ENCODE results near the gene PLEKHG7. TPM values are rescaled to one million over a fixed set of nuclear protein-coding genes. Genes with fewer than 3 reads are reported as not detected.

The PLEKHG7 gene
- total RNA-seq, 1 experiment from 2014 or later, result not detected

DNA sequence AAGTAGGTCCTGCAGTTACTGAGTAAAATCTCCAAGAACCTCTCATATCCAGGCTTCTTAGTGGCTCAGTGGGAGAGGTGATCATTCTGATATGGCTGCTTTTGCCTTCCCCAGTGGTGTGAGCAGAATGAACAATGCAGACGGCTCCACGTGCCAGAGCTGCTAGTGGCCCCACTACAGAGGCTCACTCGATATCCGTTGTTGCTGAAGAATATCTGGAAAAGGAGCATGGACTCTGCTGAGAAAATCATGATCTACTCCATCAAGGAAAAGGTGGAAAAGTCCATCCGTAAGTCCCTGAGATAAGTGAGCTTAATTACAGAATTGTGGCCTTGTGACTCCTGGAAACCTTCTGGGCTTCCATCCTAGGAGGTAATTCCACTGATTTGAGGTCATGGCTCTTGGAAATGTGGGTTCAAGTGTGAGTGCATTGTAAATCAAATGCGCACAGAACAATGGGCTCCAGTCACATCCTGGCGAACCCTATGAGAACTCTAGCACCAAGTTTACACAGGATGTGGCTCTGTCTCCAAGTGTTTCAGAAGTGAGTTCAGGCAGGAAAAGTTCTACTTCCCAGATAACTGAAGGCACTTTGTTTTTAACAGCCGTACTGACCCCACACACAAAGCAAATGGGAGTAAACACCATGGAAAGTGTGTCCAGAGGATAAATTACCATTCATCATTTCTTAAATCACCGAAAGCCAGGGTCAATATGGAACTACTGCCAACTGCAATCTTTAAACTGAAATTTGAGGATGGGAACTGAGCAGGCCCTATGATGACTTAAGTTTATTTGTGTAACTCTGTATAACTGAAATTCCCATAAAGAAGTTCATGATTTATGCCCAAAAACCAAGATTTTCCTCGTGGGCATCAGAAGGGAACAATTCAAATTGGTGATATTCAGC is 51.4 kb downstream of the PLEKHG7 start:
- no peaks in the 10 kb centered on the region for H3K4me1 ChIP-seq (ENCODE audit: control insufficient read depth in 1 of 2, insufficient read depth in 2 of 2, low read length in 2 of 2)
- ChIA-PET RAD21 (ENCODE audit: low non-redundant PET in 1 of 2, low total read pairs in 2 of 2, uncharacterized antibody in 2 of 2, unreplicated experiment in 2 of 2) (no interaction called here), CTCF (no interaction called here), POLR2A (no interaction called here)
- H3K9ac ChIP-seq (ENCODE audit: low read length), result no peak overlapping the region
- no peaks in the 10 kb centered on the region for H3K9me2 ChIP-seq (ENCODE audit: insufficient read depth)
- H4K20me1 ChIP-seq (ENCODE audit: insufficient read depth), result no peaks in the 10 kb centered on the region
- H3K27me3 ChIP-seq (ENCODE audit: insufficient read depth, low read length), result no peaks in the 10 kb centered on the region
- intact Hi-C loops (cut with micrococcal nuclease), result no loop called here
- H3K36me3 ChIP-seq (ENCODE audit: control insufficient read depth in 1 of 2, insufficient read depth in 2 of 2, low read length in 2 of 2), result no peaks in the 10 kb centered on the region
- no peaks in the 10 kb centered on the region for H3K9me3 ChIP-seq (ENCODE audit: control insufficient read depth in 1 of 2, insufficient read depth in 1 of 2, low read depth in 1 of 2, low read length in 2 of 2)
- H3K79me2 ChIP-seq (ENCODE audit: insufficient read depth, low read length), result no peaks in the 10 kb centered on the region
- DNase-seq (ENCODE audit: low read depth, low spot score) (no peak), ATAC-seq (no peak)
- BruUV-seq (replicated peaks), result no TSS peak
- H3K4me2 ChIP-seq (ENCODE audit: low read length), result no peak overlapping the region
- H3K27ac ChIP-seq (ENCODE audit: low read depth, low read length), result no peak overlapping the region
- no peak overlapping the region for H3K4me3 ChIP-seq (replicated peaks in 1 of 2; ENCODE audit: low read depth in 1 of 2, low read length in 2 of 2)
- H2AFZ ChIP-seq (ENCODE audit: low read depth, low read length, poor library complexity, severe bottlenecking), result no peak overlapping the region
- TF ChIP-seq YY1 (IDR thresholded peaks at IDR 0.05; ENCODE audit: extremely low read depth, insufficient replicate concordance, low read depth, low read length), result no peak
- no peak for TF ChIP-seq TCF7L2 (IDR thresholded peaks at IDR 0.05; ENCODE audit: borderline replicate concordance, extremely low read depth, insufficient read depth, insufficient read length)
- no peak for TF ChIP-seq SRF (IDR thresholded peaks at IDR 0.05; ENCODE audit: low read depth)
- no peak for TF ChIP-seq POLR2AphosphoS5 (IDR thresholded peaks at IDR 0.05; ENCODE audit: low read depth, low read length)
- TF ChIP-seq JUND (IDR thresholded peaks at IDR 0.05), result no peak
- no peak for TF ChIP-seq SP1 (IDR thresholded peaks at IDR 0.05; ENCODE audit: low read depth)
- no peak for TF ChIP-seq ZFX (IDR thresholded peaks at IDR 0.05)
- TF ChIP-seq ZNF274 (IDR thresholded peaks at IDR 0.05; ENCODE audit: low read depth, low read length), result no peak
- TF ChIP-seq CBX3 (IDR thresholded peaks at IDR 0.05; ENCODE audit: low read depth), result no peak
- TF ChIP-seq RAD21 (IDR thresholded peaks at IDR 0.05; ENCODE audit: low read depth), result no peak
- no peak for TF ChIP-seq EZH2 (IDR thresholded peaks at IDR 0.05)
- TF ChIP-seq, protein P1, sequence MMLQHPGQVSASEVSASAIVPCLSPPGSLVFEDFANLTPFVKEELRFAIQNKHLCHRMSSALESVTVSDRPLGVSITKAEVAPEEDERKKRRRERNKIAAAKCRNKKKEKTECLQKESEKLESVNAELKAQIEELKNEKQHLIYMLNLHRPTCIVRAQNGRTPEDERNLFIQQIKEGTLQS (IDR thresholded peaks at IDR 0.05), result no peak

Measured in HCT116 (cell line).